Right lobe of liver (tissue), 4 donors: Measurements from ENCODE around the gene EMP3.

Source experiments
- POLR2A ChIP-seq: fragments of 450-650 bp; IDR thresholded peaks from one replicate; pipeline ENCODE4 v1.6.1; 2017; ENCODE audit warnings: antibody characterized with exemption, mild to moderate bottlenecking
- TF ChIP-seq, protein P1 (sequence below), 4 donors: fragments of 200-600 bp in 3 of 4; fragments of 450-650 bp in 1 of 4; IDR thresholded peaks; one replicate each; pipeline versions ENCODE4 v1.5.1 to v1.8.0; 2016 to 2022; ENCODE audit warnings: antibody characterized with exemption in 4 of 4, mild to moderate bottlenecking in 2 of 4
- donor health status: DM: no; HTN: no; CAD: no.
- donor health status: DM: no; HTN: no; CAD: no.
- donor health status: DM: no; HTN: yes; CAD: no.

DNA sequence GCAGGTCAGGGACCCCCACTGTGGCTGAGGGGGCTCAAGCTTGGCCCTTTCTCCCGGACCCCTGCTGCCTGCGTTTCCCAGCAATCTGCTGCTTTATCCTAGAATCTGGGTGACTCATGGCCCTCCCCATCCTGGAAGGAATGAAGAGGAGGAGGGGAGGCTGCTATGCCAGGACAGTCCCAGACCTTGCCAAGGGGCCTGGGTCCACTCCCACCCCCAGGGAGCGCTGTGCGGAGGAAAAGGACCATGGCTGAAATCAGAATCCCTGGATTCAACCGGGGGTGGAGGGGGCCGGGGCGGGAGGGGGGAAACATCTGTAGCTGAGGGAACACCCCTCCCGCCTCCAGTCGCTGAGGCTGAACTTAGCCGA is 35.0 kb upstream of the EMP3 start:
- TF ChIP-seq, protein P1, sequence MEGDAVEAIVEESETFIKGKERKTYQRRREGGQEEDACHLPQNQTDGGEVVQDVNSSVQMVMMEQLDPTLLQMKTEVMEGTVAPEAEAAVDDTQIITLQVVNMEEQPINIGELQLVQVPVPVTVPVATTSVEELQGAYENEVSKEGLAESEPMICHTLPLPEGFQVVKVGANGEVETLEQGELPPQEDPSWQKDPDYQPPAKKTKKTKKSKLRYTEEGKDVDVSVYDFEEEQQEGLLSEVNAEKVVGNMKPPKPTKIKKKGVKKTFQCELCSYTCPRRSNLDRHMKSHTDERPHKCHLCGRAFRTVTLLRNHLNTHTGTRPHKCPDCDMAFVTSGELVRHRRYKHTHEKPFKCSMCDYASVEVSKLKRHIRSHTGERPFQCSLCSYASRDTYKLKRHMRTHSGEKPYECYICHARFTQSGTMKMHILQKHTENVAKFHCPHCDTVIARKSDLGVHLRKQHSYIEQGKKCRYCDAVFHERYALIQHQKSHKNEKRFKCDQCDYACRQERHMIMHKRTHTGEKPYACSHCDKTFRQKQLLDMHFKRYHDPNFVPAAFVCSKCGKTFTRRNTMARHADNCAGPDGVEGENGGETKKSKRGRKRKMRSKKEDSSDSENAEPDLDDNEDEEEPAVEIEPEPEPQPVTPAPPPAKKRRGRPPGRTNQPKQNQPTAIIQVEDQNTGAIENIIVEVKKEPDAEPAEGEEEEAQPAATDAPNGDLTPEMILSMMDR (IDR thresholded peaks at IDR 0.05), result no peak
- TF ChIP-seq POLR2A, result no peak
